ENCODE results near the gene FAM3B.

The FAM3B gene

GRCh38 chr21:41398251-41398650, 81.7 kb downstream of the FAM3B start:
- no peak for DNase-seq (ENCODE audit: low read depth)

GRCh38 chr21:41398831-41399230, 82.2 kb downstream of the FAM3B start:
- DNase-seq (ENCODE audit: low read depth): no peak

DNA sequence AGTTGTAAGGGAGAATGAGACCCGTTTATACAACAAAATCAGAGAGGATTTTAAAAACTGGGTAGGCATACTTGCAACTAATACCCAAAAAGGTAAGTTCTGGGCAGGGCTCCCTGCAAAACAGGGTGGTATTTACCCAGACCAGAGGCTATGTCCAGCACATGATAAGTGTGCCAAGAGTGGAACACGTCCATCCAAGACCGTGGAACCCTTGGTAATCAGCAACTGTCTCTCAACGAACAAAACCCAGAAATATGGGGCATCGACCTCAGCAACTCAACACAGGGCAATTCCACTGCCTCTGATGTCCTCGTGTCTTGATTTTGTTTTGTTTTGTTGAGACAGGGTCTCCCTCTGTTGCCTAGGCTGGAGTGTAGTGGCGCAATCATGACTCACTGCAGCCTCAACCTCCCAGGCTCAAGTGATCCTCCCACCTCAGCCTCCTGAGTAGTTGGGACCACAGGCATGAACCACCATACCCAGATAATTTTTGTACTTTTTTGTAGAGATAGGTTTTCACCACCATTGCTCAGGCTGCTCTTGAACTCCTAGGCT, 82.7 kb downstream of the FAM3B start:
- DNase-seq (ENCODE audit: low read depth): no peak

DNA sequence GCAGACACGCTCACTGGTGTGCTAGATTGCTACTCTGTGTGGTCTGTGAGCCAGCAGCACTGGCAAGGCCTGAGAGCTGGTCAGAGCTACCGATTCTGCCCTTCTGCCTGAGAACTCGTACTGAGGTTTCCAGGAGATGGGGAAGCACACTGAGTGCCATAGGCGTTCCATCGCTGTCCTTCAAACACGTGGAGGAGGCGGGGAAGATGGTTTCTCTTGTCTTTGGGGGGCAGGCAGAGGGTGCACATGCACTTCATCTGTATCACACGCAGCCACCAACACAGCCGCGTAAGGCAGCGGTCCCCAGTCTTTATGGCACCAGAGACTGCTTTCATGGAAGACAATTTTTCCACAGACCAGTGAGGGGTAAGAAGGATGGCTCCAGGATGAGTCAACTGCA, 85.6 kb downstream of the FAM3B start:
- no peak for DNase-seq (ENCODE audit: low read depth)

DNA sequence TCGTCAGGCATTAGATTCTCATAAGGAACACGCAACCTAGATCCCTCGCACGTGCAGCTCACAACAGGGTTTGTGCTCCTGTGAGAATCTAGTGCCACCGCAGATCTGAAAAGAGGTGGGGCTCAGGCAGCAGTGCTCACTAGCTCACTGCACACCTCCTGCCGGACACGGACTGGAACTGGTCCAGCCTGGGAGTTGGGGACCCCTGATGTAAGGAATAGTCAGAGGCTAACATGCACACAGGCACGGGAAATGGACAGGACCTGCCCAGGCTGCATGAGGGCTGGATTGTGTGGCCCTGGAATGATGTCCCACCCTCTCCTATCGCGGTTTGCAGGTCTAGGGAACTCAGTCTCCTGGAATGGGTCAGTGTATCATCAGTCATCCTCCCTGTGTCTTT, 86.2 kb downstream of the FAM3B start:
- no peak for DNase-seq (ENCODE audit: low read depth)

DNA sequence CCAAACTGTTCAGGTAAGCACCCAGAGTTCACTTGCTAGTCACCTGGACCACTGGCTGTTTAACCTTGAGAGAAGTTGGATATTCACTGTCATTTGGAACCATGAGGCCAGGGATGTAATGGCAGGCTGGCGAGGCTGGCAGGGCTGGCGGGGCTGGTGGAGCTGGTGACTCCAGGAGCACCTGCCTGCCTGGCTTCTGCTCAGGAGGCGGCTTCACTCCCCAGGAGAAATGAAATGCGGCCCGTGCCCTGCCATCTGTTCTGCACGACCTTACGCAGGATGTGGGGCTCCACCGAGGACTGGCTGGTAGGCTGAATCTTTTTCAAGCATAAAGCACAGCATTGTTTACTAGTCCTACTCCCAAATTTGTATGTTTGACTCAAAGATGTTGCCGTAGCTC, 86.7 kb downstream of the FAM3B start:
- DNase-seq (ENCODE audit: low read depth): no peak

- no peak for DNase-seq (ENCODE audit: low read depth)
Observed at GRCh38 chr21:41403966-41404365, 87.4 kb downstream of the FAM3B start.

GRCh38 chr21:41405321-41405720, 88.7 kb downstream of the FAM3B start:
- DNase-seq (ENCODE audit: low read depth): no peak

DNA sequence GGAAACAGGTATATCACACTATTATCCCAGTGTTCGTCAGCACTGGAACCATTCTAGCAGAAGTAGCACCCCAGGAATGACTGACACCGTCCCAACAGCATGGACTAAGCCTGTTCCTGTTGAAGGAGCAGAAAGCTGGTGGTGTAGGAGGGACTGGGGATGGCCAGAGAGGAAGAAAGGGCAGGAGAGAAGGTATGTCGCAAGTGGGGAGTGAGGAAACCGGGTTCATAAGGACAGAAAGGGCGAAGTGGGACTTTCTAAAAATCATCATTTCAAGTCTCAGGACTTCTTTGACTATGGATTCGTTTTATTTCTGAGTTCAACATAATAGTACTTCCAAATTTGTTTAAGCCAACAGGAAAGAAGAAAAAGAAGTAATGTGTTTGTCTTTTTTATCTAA, 89.7 kb downstream of the FAM3B start:
- DNase-seq (ENCODE audit: low read depth): no peak

Measured in CMK (cell line).